Right lobe of liver (tissue), 4 donors: ENCODE data around the gene GATA6.

Source experiments
- CTCF ChIP-seq, 4 donors: fragments of 200-600 bp in 3 of 4; fragments of 450-650 bp in 1 of 4; IDR thresholded peaks; one replicate each; pipeline versions ENCODE4 v1.5.1 to v1.8.0; 2016 to 2022; ENCODE audit warnings: antibody characterized with exemption in 4 of 4, mild to moderate bottlenecking in 2 of 4
- POLR2A ChIP-seq: fragments of 450-650 bp; IDR thresholded peaks from one replicate; pipeline ENCODE4 v1.6.1; 2017; ENCODE audit warnings: antibody characterized with exemption, mild to moderate bottlenecking
- donor health status: DM: no; HTN: no; CAD: no.
- donor health status: DM: no; HTN: no; CAD: no.
- donor health status: DM: no; HTN: yes; CAD: no.

- TF ChIP-seq CTCF (IDR thresholded peaks at IDR 0.05) (peak in 2 of 4 donors; percentile 14 to 35), POLR2A (no peak)
Measured at GRCh38 chr18:22168360-22168921, 948 bp upstream of the GATA6 start.
